ENCODE data around the gene OPCML. TPM values are rescaled to one million over a fixed set of nuclear protein-coding genes. Genes with fewer than 3 reads are reported as not detected.

The OPCML gene
- total RNA-seq, 1 experiment from 2014 or later: not detected

DNA sequence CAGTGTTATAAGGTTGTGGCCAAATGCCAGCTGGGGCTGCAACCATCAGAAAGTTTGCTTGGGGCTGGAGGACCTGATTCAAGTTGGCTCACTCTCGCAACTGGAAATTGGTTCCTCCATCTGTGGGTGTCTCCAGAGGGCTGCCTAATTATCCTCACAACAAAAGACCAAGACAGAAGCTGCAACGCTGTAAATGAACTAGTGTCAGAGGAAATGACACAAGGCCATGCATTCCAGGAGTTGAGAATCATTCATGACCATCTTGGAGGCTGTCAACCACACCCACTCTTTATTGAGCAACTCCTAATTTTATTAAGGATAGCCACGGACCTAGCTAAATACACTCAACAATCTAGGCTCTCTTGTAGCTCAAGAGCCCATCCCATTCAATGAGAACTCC is 1060.8 kb downstream of the OPCML start:
- Histone ChIP-seq H3F3A (ENCODE audit: insufficient read depth, low read depth) (no peaks in the 10 kb centered on the region), H3K4me3 (no peak overlapping the region), H2AFZ (no peak overlapping the region), H3K79me2 (ENCODE audit: low read depth) (no peaks in the 10 kb centered on the region), H3K4me2 (no peak overlapping the region), H3K9me3 (ENCODE audit: insufficient read depth, low read depth) (no peaks in the 10 kb centered on the region), H4K20me1 (ENCODE audit: insufficient read depth) (no peaks in the 10 kb centered on the region), H3K36me3 (ENCODE audit: low read depth) (no peaks in the 10 kb centered on the region), H3K27ac (no peak overlapping the region), H3K4me1 (replicated peaks; ENCODE audit: insufficient read depth) (no peaks in the 10 kb centered on the region), H3K27me3 (ENCODE audit: insufficient read depth, low read depth) (no peaks in the 10 kb centered on the region), H3K9me2 (ENCODE audit: insufficient read depth) (no peaks in the 10 kb centered on the region)
- intact Hi-C loops (cut with micrococcal nuclease; ENCODE audit: unreplicated experiment): no loop called here
- DNase-seq: no peak
- POLR2A ChIA-PET (ENCODE audit: unreplicated experiment): no interaction called here
- TF ChIP-seq CTCF (conservative IDR thresholded peaks at IDR 0.05): no peak
- TF ChIP-seq EZH2 (IDR thresholded peaks at IDR 0.05; ENCODE audit: low read depth): no peak
- BruUV-seq (replicated peaks): no TSS peak
- CTCF ChIA-PET: no interaction called here

GRCh38 chr11:132466983-132467382 is 1065.3 kb downstream of the OPCML start:
- Histone ChIP-seq H3K9me3 (ENCODE audit: insufficient read depth, low read depth) (no peaks in the 10 kb centered on the region), H3K27ac (no peak overlapping the region), H4K20me1 (ENCODE audit: insufficient read depth) (no peaks in the 10 kb centered on the region), H3K36me3 (ENCODE audit: low read depth) (no peaks in the 10 kb centered on the region), H3K9me2 (ENCODE audit: insufficient read depth) (no peaks in the 10 kb centered on the region), H3F3A (ENCODE audit: insufficient read depth, low read depth) (no peaks in the 10 kb centered on the region), H3K4me3 (no peak overlapping the region), H3K4me2 (no peak overlapping the region), H2AFZ (no peak overlapping the region), H3K4me1 (replicated peaks; ENCODE audit: insufficient read depth) (no peaks in the 10 kb centered on the region), H3K27me3 (ENCODE audit: insufficient read depth, low read depth) (no peaks in the 10 kb centered on the region), H3K79me2 (ENCODE audit: low read depth) (no peaks in the 10 kb centered on the region)
- intact Hi-C loops (cut with micrococcal nuclease; ENCODE audit: unreplicated experiment): no loop called here
- TF ChIP-seq CTCF (conservative IDR thresholded peaks at IDR 0.05) (no peak), EZH2 (IDR thresholded peaks at IDR 0.05; ENCODE audit: low read depth) (no peak)
- no peak for DNase-seq
- ChIA-PET POLR2A (ENCODE audit: unreplicated experiment) (no interaction called here), CTCF (no interaction called here)
- no TSS peak for BruUV-seq (replicated peaks)

- no peak overlapping the region for H3K27ac ChIP-seq
- no peak overlapping the region for H2AFZ ChIP-seq
- ChIA-PET POLR2A (ENCODE audit: unreplicated experiment) (no interaction called here), CTCF (no interaction called here)
- no peaks in the 10 kb centered on the region for H3K4me1 ChIP-seq (replicated peaks; ENCODE audit: insufficient read depth)
- no peaks in the 10 kb centered on the region for H3F3A ChIP-seq (ENCODE audit: insufficient read depth, low read depth)
- no peaks in the 10 kb centered on the region for H4K20me1 ChIP-seq (ENCODE audit: insufficient read depth)
- H3K9me2 ChIP-seq (ENCODE audit: insufficient read depth): no peaks in the 10 kb centered on the region
- H3K9me3 ChIP-seq (ENCODE audit: insufficient read depth, low read depth): no peaks in the 10 kb centered on the region
- no peak overlapping the region for H3K4me2 ChIP-seq
- H3K4me3 ChIP-seq: no peak overlapping the region
- H3K36me3 ChIP-seq (ENCODE audit: low read depth): no peaks in the 10 kb centered on the region
- no TSS peak for BruUV-seq (replicated peaks)
- no peaks in the 10 kb centered on the region for H3K27me3 ChIP-seq (ENCODE audit: insufficient read depth, low read depth)
- no peak for DNase-seq
- intact Hi-C loops (cut with micrococcal nuclease; ENCODE audit: unreplicated experiment): no loop called here
- no peaks in the 10 kb centered on the region for H3K79me2 ChIP-seq (ENCODE audit: low read depth)
- TF ChIP-seq EZH2 (IDR thresholded peaks at IDR 0.05; ENCODE audit: low read depth) (no peak), CTCF (conservative IDR thresholded peaks at IDR 0.05) (no peak)
These were observed 1067.4 kb downstream of the OPCML start for GRCh38 chr11:132464939-132465338.

All from PC-9 (cell line).